SK-N-SH (cell line): ENCODE measurements around the gene SNAP25. TPM values are rescaled to one million over a fixed set of nuclear protein-coding genes. Genes with fewer than 3 reads are reported as not detected.
A peak's percentile ranks its signal among the peaks of the same experiment; 100 is the strongest.

Experiments used
- CTCF ChIA-PET: fragments of 300-600, 350-600 bp; formaldehyde crosslinking; extraction: SDS; loops from one replicate; lab custom pipeline; 2021; lab: Yijun Ruan, JAX
- POLR2A ChIA-PET: fragments of 350-600 bp; sonication (Branson Sonifier 250); formaldehyde crosslinking; extraction: SDS; loops from one replicate; lab custom pipeline; 2020; ENCODE audit warnings: antibody characterized with exemption, inconsistent platforms; lab: Yijun Ruan, JAX
- DNase-seq: peaks from one replicate; pipeline ENCODE4 v3.0.0; 2012
- H2AFZ ChIP-seq: fragments of 200-600 bp; sonication (generic); 2 replicates; pipeline ENCODE4 v1.8.1; 2016; ENCODE audit warnings: antibody characterized with exemption, mild to moderate bottlenecking, low read depth
- H3F3A ChIP-seq: fragments of 200-600 bp; sonication (generic); replicated peaks from 2 replicates; pipeline ENCODE3; 2016; ENCODE audit warnings: antibody characterized with exemption, mild to moderate bottlenecking; ENCODE audit not compliant: insufficient read depth
- H3K27ac ChIP-seq, 2 experiments: fragments of 200-500 bp in 1 of 2; fragments of 200-600 bp in 1 of 2; sonication (Bioruptor generic) in 1 of 2; sonication (generic), shearing (Covaris generic) in 1 of 2; 2 replicates each; pipeline versions ENCODE4 v1.5.1 to v1.6.1; 2014 to 2016; ENCODE audit warnings: low read depth in 2 of 2, inconsistent platforms in 1 of 2, low read length in 1 of 2, mild to moderate bottlenecking in 1 of 2, mixed read lengths in 1 of 2
- H3K27me3 ChIP-seq: fragments of 200-600 bp; sonication (generic), shearing (Covaris generic); 2 replicates; pipeline ENCODE4 v1.6.1; 2016; ENCODE audit warnings: mixed run types; ENCODE audit not compliant: insufficient read depth
- H3K36me3 ChIP-seq, 2 experiments: fragments of 200-500 bp in 1 of 2; fragments of 200-600 bp in 1 of 2; sonication (Bioruptor generic) in 1 of 2; sonication (generic) in 1 of 2; replicated peaks in 1 of 2; 2 replicates each; pipeline versions ENCODE3 to v1.5.1; 2014 to 2016; ENCODE audit warnings: low read length in 1 of 2, mild to moderate bottlenecking in 1 of 2; ENCODE audit not compliant: insufficient read depth in 2 of 2, control insufficient read depth in 1 of 2
- H3K4me1 ChIP-seq, 2 experiments: fragments of 200-500 bp in 1 of 2; fragments of 200-600 bp in 1 of 2; sonication (Bioruptor generic) in 1 of 2; sonication (generic), shearing (Covaris generic) in 1 of 2; 2 replicates each; pipeline versions ENCODE4 v1.5.1 to v1.6.1; 2014 to 2016; ENCODE audit warnings: low read depth in 1 of 2, low read length in 1 of 2, mixed run types in 1 of 2; ENCODE audit not compliant: insufficient read depth in 2 of 2, control insufficient read depth in 1 of 2
- H3K4me2 ChIP-seq: fragments of 200-600 bp; sonication (generic), shearing (Covaris generic); 2 replicates; pipeline ENCODE4 v1.6.1; 2017; ENCODE audit warnings: mixed run types
- H3K4me3 ChIP-seq, 2 experiments: fragments of 200-500 bp in 1 of 2; fragments of 200-600 bp in 1 of 2; sonication (Bioruptor generic) in 1 of 2; sonication (generic), shearing (Covaris generic) in 1 of 2; 2 replicates each; pipeline versions ENCODE4 v1.5.1 to v1.8.1; 2014 to 2016; ENCODE audit warnings: low read depth in 2 of 2, inconsistent platforms in 1 of 2, low read length in 1 of 2, mild to moderate bottlenecking in 1 of 2, mixed read lengths in 1 of 2, moderate library complexity in 1 of 2
- H3K79me2 ChIP-seq: fragments of 200-600 bp; sonication (generic); 2 replicates; pipeline ENCODE4 v1.8.1; 2017; ENCODE audit warnings: mild to moderate bottlenecking; ENCODE audit not compliant: insufficient read depth
- H3K9ac ChIP-seq: fragments of 200-600 bp; sonication (generic); 2 replicates; pipeline ENCODE4 v1.6.1; 2017; ENCODE audit warnings: mixed run types
- H3K9me2 ChIP-seq: fragments of 200-600 bp; sonication (generic); 2 replicates; pipeline ENCODE4 v1.6.1; 2017; ENCODE audit warnings: mixed run types
- H3K9me3 ChIP-seq: fragments of 200-600 bp; sonication (generic); 2 replicates; pipeline ENCODE4 v1.6.1; 2017; ENCODE audit warnings: mixed run types, mild to moderate bottlenecking, moderate library complexity
- H4K20me1 ChIP-seq: fragments of 200-600 bp; sonication (generic); 2 replicates; pipeline ENCODE4 v1.6.1; 2017; ENCODE audit warnings: mild to moderate bottlenecking, mixed run types; ENCODE audit not compliant: insufficient read depth
- CHD2 ChIP-seq: fragments of 150-350 bp; IDR thresholded peaks from 2 replicates; pipeline ENCODE4 v1.6.1; 2018; ENCODE audit warnings: low read length; ENCODE audit not compliant: partially characterized antibody
- ELF1 ChIP-seq: IDR thresholded peaks from 2 replicates; pipeline ENCODE4 v1.4.0; 2012
- EP300 ChIP-seq, 2 experiments: IDR thresholded peaks; 2 replicates each; pipeline versions ENCODE4 v1.4.0 to v1.6.1; 2012; ENCODE audit warnings: borderline replicate concordance in 1 of 2, low read depth in 1 of 2, low read length in 1 of 2
- FOXJ3 ChIP-seq: sonication (generic); formaldehyde crosslinking; IDR thresholded peaks from 2 replicates; pipeline ENCODE4 v1.5.1; 2020; ENCODE audit warnings: mild to moderate bottlenecking, missing genetic modification reagents
- FOXM1 ChIP-seq: IDR thresholded peaks from 2 replicates; pipeline ENCODE4 v1.4.0; 2012; ENCODE audit warnings: low read depth, mild to moderate bottlenecking
- GABPA ChIP-seq: IDR thresholded peaks from 2 replicates; pipeline ENCODE4 v1.4.0; 2012; ENCODE audit warnings: low read depth, mild to moderate bottlenecking
- JUND ChIP-seq: IDR thresholded peaks from 2 replicates; pipeline ENCODE4 v1.4.0; 2012
- RAD21 ChIP-seq: IDR thresholded peaks from 2 replicates; pipeline ENCODE4 v1.6.1; 2012; ENCODE audit warnings: mild to moderate bottlenecking, low read length
- RFX5 ChIP-seq: IDR thresholded peaks from 2 replicates; pipeline ENCODE4 v1.6.1; 2012; ENCODE audit warnings: mild to moderate bottlenecking, improper control_type of control experiment, low read length
- RXRA ChIP-seq: IDR thresholded peaks from 2 replicates; pipeline ENCODE4 v1.4.0; 2012; ENCODE audit warnings: low read depth, mild to moderate bottlenecking, borderline replicate concordance
- SIN3A ChIP-seq: IDR thresholded peaks from 2 replicates; pipeline ENCODE4 v1.6.1; 2012; ENCODE audit warnings: low read depth, mild to moderate bottlenecking, low read length, moderate library complexity, borderline replicate concordance
- TCF12 ChIP-seq: IDR thresholded peaks from 2 replicates; pipeline ENCODE4 v1.4.0; 2012
- YY1 ChIP-seq: IDR thresholded peaks from 2 replicates; pipeline ENCODE4 v1.4.0; 2012; ENCODE audit warnings: low read depth, mild to moderate bottlenecking
- WGBS: methylation state at CpG from one replicate; pipeline ENCODE4 v1.1.6; 2017; ENCODE audit warnings: low lambda C conversion rate; 5-methylcytosine and 5-hydroxymethylcytosine counted together
- polyA plus RNA-seq, 3 experiments: library from polyadenylated mRNA; depleted of rRNA; stranded (reverse); fragments of >200 nt; gene quantifications; 2 replicates each; pipeline ENCODE4 v1.2.3, GENCODE V29; 2012
- TF ChIP-seq, protein P1 (sequence below): IDR thresholded peaks from 2 replicates; pipeline ENCODE4 v1.4.0; 2012; ENCODE audit warnings: low read depth, borderline replicate concordance
- TF ChIP-seq, protein P2 (sequence below): fragments of 200-600 bp; sonication (generic); IDR thresholded peaks from 2 replicates; pipeline ENCODE4 v1.6.1; 2017; ENCODE audit warnings: antibody characterized with exemption, mild to moderate bottlenecking, moderate library complexity
- TF ChIP-seq, protein P3 (sequence below): IDR thresholded peaks from 2 replicates; pipeline ENCODE4 v1.4.0; 2012; ENCODE audit warnings: low read depth, borderline replicate concordance

SNAP25 gene
- polyA plus RNA-seq, 1 of the 3 experiments (the other 2 are of a cell fraction): 42.4 TPM

DNA sequence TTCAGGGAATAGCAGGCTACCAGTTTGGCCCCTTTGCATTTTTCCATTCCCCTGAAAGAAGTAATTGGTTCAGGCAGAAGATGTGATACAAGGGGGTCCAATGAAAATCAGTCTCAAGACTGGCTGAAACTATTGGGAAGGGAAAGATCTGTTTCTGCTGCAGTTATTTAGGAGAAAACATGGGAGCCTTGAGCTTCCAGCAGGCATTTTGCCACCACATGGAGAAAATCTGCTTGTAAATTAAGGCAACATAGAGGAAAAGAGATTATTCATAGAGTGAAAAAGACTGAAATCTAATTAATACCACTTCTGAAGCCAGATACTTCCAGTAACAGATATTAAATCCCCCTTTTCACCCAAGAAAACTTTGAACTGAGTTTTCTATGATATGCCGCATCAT is 44.2 kb upstream of the SNAP25 start:
- H3F3A ChIP-seq: no peaks in the 10 kb centered on the region
- DNase-seq: no peak

DNA sequence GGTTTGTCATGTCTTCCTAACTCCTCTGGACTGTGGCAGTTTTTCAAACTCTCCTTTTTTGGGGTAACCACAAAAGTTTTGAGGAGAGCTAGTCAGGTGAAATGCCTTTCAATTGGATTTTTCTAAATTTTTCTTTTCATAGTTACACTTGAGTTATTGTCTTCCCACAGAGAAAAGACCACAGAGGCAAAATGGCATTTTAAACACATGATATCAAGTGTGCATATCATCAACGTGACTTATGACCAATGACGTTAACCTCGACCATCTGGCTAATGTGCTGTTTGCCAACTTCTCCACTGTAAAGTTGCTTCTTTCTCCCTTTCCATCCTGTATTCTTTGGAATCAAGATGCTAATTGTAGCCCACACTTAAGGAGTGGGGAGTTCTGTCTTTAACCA is 41.3 kb upstream of the SNAP25 start:
- Histone ChIP-seq H3K4me3 (no peak overlapping the region), H3K9ac (no peak overlapping the region), H3K4me1 (peaks cover 0 to 6% of the 10 kb centered on the region in 2 experiments; a peak in 1 of 4 replicates), H3K27ac (no peak overlapping the region), H3K79me2 (no peaks in the 10 kb centered on the region), H4K20me1 (no peaks in the 10 kb centered on the region), H3K4me2 (no peak overlapping the region), H3F3A (no peaks in the 10 kb centered on the region), H2AFZ (no peak overlapping the region), H3K9me2 (peaks cover 3% of the 10 kb centered on the region; the same call in 1 of the 2 replicates), H3K27me3 (no peaks in the 10 kb centered on the region), H3K36me3 (no peaks in the 10 kb centered on the region), H3K9me3 (no peaks in the 10 kb centered on the region)
- no peak for DNase-seq
- CTCF ChIA-PET: no interaction called here
- TF ChIP-seq, protein P1, sequence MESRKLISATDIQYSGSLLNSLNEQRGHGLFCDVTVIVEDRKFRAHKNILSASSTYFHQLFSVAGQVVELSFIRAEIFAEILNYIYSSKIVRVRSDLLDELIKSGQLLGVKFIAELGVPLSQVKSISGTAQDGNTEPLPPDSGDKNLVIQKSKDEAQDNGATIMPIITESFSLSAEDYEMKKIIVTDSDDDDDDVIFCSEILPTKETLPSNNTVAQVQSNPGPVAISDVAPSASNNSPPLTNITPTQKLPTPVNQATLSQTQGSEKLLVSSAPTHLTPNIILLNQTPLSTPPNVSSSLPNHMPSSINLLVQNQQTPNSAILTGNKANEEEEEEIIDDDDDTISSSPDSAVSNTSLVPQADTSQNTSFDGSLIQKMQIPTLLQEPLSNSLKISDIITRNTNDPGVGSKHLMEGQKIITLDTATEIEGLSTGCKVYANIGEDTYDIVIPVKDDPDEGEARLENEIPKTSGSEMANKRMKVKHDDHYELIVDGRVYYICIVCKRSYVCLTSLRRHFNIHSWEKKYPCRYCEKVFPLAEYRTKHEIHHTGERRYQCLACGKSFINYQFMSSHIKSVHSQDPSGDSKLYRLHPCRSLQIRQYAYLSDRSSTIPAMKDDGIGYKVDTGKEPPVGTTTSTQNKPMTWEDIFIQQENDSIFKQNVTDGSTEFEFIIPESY: no peak
- 0 out of 2 replicates have a peak, but pooled peaks have one; percentile 39 for TF ChIP-seq TCF12
- POLR2A ChIA-PET: no interaction called here
- 85% methylated on average over 3 of the region's 3 CpGs for WGBS

More for the DNA sequence above, 44.2 kb upstream of the SNAP25 start:
- H3K79me2 ChIP-seq: no peaks in the 10 kb centered on the region
- TF ChIP-seq JUND (no peak), RXRA (no peak), SIN3A (no peak), FOXJ3 (no peak), ELF1 (no peak), YY1 (no peak), EP300 (IDR thresholded peaks at IDR 0.05; ENCODE audit: borderline replicate concordance in 1 of 2, low read depth in 1 of 2, low read length in 1 of 2) (no peak), CHD2 (no peak), RAD21 (no peak), GABPA (no peak), RFX5 (no peak), FOXM1 (no peak)
- TF ChIP-seq, protein P1: no peak
- TF ChIP-seq, protein P2, sequence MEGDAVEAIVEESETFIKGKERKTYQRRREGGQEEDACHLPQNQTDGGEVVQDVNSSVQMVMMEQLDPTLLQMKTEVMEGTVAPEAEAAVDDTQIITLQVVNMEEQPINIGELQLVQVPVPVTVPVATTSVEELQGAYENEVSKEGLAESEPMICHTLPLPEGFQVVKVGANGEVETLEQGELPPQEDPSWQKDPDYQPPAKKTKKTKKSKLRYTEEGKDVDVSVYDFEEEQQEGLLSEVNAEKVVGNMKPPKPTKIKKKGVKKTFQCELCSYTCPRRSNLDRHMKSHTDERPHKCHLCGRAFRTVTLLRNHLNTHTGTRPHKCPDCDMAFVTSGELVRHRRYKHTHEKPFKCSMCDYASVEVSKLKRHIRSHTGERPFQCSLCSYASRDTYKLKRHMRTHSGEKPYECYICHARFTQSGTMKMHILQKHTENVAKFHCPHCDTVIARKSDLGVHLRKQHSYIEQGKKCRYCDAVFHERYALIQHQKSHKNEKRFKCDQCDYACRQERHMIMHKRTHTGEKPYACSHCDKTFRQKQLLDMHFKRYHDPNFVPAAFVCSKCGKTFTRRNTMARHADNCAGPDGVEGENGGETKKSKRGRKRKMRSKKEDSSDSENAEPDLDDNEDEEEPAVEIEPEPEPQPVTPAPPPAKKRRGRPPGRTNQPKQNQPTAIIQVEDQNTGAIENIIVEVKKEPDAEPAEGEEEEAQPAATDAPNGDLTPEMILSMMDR: no peak
- TF ChIP-seq, protein P3, sequence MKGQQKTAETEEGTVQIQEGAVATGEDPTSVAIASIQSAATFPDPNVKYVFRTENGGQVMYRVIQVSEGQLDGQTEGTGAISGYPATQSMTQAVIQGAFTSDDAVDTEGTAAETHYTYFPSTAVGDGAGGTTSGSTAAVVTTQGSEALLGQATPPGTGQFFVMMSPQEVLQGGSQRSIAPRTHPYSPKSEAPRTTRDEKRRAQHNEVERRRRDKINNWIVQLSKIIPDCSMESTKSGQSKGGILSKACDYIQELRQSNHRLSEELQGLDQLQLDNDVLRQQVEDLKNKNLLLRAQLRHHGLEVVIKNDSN: no peak
- H3K27ac ChIP-seq: no peak overlapping the region
- no peaks in the 10 kb centered on the region for H4K20me1 ChIP-seq
- H3K4me3 ChIP-seq: no peak overlapping the region
- H3K9me2 ChIP-seq: peaks cover 3% of the 10 kb centered on the region; the same call in 1 of the 2 replicates
- ChIA-PET CTCF (interaction anchor here (1.7 kb wide), 1 partner anchor 44 kb away, joined by 4 read pairs; the partner anchor contains the start of gene SNAP25), POLR2A (no interaction called here)
- no peak overlapping the region for H3K9ac ChIP-seq
- WGBS: 100% methylated on average over 1 of the region's 1 CpG
- H3K4me2 ChIP-seq: no peak overlapping the region
- H3K36me3 ChIP-seq: no peaks in the 10 kb centered on the region
- H2AFZ ChIP-seq: no peak overlapping the region
- peaks cover 0 to 8% of the 10 kb centered on the region in 2 experiments; a peak in 1 of 4 replicates for H3K4me1 ChIP-seq
- no peaks in the 10 kb centered on the region for H3K9me3 ChIP-seq
- H3K27me3 ChIP-seq: no peaks in the 10 kb centered on the region
